SK-N-SH (cell line): ENCODE data around the gene PELI2.

Experiments
- EP300 ChIP-seq, 2 experiments: IDR thresholded peaks; 2 replicates each; pipeline versions ENCODE4 v1.4.0 to v1.6.1; 2012; ENCODE audit warnings: borderline replicate concordance in 1 of 2, low read depth in 1 of 2, low read length in 1 of 2
- FOXM1 ChIP-seq: IDR thresholded peaks from 2 replicates; pipeline ENCODE4 v1.4.0; 2012; ENCODE audit warnings: low read depth, mild to moderate bottlenecking
- JUND ChIP-seq: IDR thresholded peaks from 2 replicates; pipeline ENCODE4 v1.4.0; 2012
- SIN3A ChIP-seq: IDR thresholded peaks from 2 replicates; pipeline ENCODE4 v1.6.1; 2012; ENCODE audit warnings: low read depth, mild to moderate bottlenecking, low read length, moderate library complexity, borderline replicate concordance
- SMC3 ChIP-seq: IDR thresholded peaks from 2 replicates; pipeline ENCODE4 v1.6.1; 2012; ENCODE audit warnings: low read depth, low read length, improper control_type of control experiment
- TF ChIP-seq, protein P1 (sequence below): IDR thresholded peaks from 2 replicates; pipeline ENCODE4 v1.4.0; 2012; ENCODE audit warnings: low read depth, borderline replicate concordance
- TF ChIP-seq, protein P2 (sequence below): fragments of 200-600 bp; sonication (generic); IDR thresholded peaks from 2 replicates; pipeline ENCODE4 v1.6.1; 2017; ENCODE audit warnings: antibody characterized with exemption, mild to moderate bottlenecking, moderate library complexity
- TF ChIP-seq, protein P3 (sequence below): IDR thresholded peaks from 2 replicates; pipeline ENCODE4 v1.6.1; 2012; ENCODE audit warnings: mild to moderate bottlenecking, low read depth, low read length, moderate library complexity

DNA sequence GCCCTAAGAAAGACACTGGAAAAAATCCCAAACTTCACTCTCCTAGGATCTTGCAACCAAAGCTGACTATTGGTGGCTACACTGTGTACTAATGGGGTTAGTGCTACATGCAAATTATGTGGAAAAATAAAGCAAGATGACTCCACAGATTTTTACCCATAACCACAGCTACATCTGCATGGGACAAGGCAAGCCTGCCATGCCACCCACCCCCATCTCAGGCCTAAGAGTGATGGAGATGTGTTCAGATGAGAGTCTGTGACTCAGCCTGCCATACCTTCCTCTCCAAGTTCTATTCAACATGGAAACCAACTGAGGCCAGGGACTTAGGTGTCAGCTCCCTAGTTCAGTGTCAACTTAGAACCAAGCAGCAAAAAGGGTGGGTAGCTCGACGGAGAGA lies 206.2 kb downstream of the PELI2 start:
- TF ChIP-seq JUND (no peak), FOXM1 (no peak), SMC3 (no peak), SIN3A (no peak), EP300 (IDR thresholded peaks at IDR 0.05; ENCODE audit: borderline replicate concordance in 1 of 2, low read depth in 1 of 2, low read length in 1 of 2) (no peak)
- TF ChIP-seq, protein P1, sequence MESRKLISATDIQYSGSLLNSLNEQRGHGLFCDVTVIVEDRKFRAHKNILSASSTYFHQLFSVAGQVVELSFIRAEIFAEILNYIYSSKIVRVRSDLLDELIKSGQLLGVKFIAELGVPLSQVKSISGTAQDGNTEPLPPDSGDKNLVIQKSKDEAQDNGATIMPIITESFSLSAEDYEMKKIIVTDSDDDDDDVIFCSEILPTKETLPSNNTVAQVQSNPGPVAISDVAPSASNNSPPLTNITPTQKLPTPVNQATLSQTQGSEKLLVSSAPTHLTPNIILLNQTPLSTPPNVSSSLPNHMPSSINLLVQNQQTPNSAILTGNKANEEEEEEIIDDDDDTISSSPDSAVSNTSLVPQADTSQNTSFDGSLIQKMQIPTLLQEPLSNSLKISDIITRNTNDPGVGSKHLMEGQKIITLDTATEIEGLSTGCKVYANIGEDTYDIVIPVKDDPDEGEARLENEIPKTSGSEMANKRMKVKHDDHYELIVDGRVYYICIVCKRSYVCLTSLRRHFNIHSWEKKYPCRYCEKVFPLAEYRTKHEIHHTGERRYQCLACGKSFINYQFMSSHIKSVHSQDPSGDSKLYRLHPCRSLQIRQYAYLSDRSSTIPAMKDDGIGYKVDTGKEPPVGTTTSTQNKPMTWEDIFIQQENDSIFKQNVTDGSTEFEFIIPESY, result no peak
- TF ChIP-seq, protein P2, sequence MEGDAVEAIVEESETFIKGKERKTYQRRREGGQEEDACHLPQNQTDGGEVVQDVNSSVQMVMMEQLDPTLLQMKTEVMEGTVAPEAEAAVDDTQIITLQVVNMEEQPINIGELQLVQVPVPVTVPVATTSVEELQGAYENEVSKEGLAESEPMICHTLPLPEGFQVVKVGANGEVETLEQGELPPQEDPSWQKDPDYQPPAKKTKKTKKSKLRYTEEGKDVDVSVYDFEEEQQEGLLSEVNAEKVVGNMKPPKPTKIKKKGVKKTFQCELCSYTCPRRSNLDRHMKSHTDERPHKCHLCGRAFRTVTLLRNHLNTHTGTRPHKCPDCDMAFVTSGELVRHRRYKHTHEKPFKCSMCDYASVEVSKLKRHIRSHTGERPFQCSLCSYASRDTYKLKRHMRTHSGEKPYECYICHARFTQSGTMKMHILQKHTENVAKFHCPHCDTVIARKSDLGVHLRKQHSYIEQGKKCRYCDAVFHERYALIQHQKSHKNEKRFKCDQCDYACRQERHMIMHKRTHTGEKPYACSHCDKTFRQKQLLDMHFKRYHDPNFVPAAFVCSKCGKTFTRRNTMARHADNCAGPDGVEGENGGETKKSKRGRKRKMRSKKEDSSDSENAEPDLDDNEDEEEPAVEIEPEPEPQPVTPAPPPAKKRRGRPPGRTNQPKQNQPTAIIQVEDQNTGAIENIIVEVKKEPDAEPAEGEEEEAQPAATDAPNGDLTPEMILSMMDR, result no peak
- TF ChIP-seq, protein P3, sequence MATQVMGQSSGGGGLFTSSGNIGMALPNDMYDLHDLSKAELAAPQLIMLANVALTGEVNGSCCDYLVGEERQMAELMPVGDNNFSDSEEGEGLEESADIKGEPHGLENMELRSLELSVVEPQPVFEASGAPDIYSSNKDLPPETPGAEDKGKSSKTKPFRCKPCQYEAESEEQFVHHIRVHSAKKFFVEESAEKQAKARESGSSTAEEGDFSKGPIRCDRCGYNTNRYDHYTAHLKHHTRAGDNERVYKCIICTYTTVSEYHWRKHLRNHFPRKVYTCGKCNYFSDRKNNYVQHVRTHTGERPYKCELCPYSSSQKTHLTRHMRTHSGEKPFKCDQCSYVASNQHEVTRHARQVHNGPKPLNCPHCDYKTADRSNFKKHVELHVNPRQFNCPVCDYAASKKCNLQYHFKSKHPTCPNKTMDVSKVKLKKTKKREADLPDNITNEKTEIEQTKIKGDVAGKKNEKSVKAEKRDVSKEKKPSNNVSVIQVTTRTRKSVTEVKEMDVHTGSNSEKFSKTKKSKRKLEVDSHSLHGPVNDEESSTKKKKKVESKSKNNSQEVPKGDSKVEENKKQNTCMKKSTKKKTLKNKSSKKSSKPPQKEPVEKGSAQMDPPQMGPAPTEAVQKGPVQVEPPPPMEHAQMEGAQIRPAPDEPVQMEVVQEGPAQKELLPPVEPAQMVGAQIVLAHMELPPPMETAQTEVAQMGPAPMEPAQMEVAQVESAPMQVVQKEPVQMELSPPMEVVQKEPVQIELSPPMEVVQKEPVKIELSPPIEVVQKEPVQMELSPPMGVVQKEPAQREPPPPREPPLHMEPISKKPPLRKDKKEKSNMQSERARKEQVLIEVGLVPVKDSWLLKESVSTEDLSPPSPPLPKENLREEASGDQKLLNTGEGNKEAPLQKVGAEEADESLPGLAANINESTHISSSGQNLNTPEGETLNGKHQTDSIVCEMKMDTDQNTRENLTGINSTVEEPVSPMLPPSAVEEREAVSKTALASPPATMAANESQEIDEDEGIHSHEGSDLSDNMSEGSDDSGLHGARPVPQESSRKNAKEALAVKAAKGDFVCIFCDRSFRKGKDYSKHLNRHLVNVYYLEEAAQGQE, result no peak
